ENCODE results near the gene ZNF57. TPM values are rescaled to one million over a fixed set of nuclear protein-coding genes. Genes with fewer than 3 reads are reported as not detected.
"Not testable (repeated sequence)": the region's sequence is repeated elsewhere in the genome, so short reads cannot be mapped to it uniquely, and the experiment has no call there.

The ZNF57 gene
- 2.3 TPM for polyA plus RNA-seq (2013, experiment 1 of 2; ENCODE audit: insufficient read length)
- polyA plus RNA-seq (2013, experiment 2 of 2; ENCODE audit: insufficient read length), result 2.2 TPM

DNA sequence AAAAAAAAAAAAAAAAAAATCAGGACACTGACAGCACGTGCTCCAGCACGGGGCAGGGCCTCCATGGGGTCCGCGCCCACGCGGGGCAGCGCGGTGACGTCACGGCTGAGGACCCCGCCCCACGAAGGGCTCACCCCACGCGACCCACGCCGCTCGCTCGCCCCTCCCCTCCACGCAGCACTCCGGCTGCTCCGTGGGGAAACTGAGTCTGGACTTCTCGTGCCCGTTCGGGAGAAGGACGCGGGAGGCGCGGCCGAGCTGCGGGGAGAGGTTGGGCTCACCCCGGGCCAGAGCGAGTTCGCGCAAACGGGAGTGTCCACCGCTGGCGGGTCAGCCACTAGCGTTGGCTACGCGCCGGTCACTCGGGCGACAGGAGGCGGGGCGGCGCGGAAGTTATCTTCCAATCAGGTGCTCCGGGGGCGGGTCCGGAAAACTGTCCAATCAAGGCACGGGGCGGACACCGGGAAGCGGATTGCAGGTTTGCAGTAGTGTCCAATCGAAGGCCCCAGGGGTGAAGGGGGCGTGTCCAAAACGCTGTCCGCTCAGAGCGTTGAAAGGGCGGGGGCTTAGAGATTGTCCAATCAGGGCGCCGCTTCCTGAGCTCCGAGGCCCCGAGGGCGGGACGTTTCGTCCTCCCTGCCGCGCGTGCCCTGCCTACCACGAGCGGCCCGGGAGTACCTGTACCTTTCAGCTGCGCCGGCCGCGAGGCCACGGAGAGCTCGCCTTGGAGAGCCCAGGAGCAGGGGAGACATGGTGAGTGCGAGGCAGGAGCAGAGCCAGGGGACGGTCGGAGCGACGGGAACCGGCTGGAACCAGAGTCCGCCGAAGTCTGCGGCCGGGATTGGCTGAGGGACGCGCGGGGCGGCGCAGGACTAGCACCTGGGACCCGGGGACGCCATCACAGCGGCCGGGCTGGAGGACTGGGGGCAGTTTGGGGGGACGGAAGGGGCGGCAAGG is at the start of gene ZNF57:
TSS of gene ZNF57 (plus strand) at position 633 of the 957 bp plus-strand sequence. CDS start at position 751, 118 bp downstream.
- peak; percentile 99 for DNase-seq

- DNase-seq, result no peak
These were observed 48.1 kb upstream of the ZNF57 start for GRCh38 chr19:2852598-2852997.

GRCh38 chr19:2853015-2853606 is 47.6 kb upstream of the ZNF57 start:
- DNase-seq, result no peak

DNA sequence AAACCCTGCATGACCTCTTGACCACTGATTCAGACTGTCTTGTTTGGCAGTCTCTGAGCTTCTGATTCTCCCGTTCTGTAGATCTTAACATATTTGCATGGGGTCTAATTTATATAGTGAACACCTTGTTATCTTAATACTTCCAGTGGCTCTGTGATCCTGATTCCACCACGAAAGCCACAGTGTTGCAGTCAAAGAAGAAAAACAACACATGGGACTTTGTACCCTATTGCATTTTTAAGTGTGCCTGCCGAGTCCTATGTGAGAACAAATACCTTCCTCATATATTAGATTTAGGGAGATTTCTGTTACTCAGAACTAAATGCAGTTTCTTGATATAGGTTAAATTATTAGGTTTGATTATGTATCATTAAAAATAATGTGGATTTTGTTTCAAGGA is 45.9 kb upstream of the ZNF57 start:
- no peak for DNase-seq

- DNase-seq, result no peak
These were observed 44.2 kb upstream of the ZNF57 start for GRCh38 chr19:2856457-2857050.

- DNase-seq, result no peak
These were observed 41.9 kb upstream of the ZNF57 start for GRCh38 chr19:2858864-2859263.

DNA sequence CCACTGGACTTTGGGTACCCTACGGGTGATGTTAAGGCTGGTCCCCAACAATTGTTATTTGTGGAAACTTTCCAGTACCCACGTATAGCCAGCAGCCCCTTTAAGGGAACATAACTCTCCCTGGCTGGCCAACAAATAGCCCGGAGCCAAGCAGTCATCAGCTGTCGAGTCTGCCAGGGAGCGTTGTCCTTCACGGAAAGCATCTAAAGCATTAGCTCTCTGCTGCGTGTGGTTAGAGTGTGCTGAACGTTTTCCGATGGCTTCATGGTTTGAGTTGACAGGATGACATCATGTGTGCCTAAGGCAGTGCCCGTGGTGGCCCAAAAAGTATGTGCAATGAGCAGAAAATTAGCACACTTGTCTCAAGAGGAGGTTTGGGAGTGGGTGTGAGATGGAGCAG is 36.9 kb upstream of the ZNF57 start:
- no peak for DNase-seq

GRCh38 chr19:2865334-2866100 is 35.2 kb upstream of the ZNF57 start:
- no peak for DNase-seq

- DNase-seq, result no peak
These were observed 34.2 kb upstream of the ZNF57 start for GRCh38 chr19:2866495-2867024.

- no peak for DNase-seq
These were observed 33.4 kb upstream of the ZNF57 start, which contains the start of gene ZNF556 for GRCh38 chr19:2867025-2867991. TSS of gene ZNF556 (plus strand) at chr19:2867335. CDS start at chr19:2867422, 87 bp downstream.

GRCh38 chr19:2869618-2870017 is 31.1 kb upstream of the ZNF57 start:
- no peak for DNase-seq

DNA sequence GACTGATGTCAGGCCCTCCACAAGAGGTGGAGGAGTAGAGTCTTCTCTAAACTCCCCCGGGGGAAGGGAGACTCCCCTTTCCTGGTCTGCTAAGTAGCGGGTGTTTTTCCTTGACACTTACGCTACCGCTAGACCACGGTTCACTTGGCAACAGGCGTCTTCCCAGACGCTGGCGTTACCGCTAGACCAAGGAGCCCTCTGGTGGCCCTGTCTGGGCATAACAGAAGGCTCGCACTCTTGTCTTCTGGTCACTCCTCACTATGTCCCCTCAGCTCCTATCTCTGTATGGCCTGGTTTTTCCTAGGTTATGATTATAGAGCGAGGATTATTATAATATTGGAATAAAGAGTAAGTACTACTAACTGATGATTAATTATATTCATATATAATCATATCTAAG is 28.6 kb upstream of the ZNF57 start:
- peak; percentile 20 for DNase-seq

DNA sequence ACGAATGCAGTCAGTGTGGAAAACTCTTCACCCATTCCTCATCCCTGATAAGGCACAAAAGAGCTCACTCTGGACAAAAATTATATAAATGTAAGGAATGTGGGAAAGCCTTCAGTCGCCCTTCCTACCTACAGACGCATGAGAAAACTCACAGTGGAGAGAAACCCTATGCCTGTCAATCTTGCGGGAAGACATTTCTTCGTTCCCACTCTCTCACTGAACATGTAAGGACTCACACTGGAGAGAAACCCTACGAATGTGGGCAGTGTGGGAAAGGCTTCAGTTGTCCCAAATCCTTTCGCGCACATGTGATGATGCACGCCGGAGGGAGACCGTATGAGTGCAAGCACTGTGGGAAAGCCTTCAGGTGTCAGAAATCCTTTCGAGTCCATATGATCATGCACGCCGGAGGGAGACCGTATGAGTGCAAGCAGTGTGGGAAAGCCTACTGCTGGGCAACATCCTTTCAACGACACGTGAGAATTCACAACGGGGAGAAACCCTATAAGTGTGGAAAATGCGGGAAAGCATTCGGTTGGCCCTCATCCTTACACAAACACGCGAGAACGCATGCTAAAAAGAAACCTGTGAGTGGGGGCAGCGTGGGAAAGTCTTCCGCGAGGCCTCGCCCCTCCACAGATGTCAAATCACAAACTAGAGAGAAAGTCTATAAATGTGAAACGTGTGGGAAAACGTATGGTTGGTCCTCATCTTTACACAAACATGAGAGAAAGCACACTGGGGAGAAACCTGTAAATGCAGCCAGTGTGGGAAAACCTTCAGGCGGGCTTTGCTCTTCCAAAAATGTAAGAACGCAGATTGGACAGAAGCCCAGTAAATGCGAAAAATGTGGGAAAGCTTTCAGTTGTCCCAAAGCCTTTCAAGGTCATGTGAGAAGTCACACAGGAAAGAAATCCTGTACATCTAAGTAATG is 23.1 kb upstream of the ZNF57 start:
- no peak for DNase-seq

DNA sequence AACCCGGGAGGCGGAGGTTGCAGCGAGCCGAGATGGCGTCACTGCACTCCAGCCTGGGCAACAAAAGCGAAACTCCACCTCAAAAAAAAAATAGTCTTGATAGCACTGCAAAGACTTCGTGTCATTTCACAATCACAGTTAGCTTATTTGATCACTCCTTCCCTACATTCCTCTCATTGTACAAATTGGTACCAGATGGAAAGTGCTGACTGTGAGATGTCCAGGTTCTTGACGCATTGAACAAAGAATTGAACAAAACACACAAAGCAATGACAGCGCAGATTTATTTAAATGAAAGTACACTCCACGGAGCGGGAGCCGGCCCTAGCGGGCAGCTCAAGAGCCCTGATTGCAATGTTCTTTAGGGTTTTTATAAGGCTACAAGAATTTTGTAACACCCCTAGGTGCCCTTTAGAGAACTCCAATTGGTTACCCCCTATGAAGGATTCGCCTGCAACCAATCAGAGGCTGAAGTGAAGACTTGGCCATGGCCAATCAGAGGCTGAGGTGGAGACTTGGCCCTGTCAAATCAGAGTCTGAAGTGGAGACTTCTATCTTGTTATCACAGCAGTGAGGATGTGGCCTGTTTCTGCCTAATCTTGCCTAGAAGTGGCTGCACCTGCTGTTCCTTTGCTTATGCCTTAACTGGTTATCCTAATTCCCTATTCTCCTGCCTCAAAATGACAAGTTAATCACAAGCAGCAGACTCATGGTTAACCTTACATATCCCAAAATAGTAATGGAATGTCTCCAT is 16.9 kb upstream of the ZNF57 start:
- no peak for DNase-seq

DNA sequence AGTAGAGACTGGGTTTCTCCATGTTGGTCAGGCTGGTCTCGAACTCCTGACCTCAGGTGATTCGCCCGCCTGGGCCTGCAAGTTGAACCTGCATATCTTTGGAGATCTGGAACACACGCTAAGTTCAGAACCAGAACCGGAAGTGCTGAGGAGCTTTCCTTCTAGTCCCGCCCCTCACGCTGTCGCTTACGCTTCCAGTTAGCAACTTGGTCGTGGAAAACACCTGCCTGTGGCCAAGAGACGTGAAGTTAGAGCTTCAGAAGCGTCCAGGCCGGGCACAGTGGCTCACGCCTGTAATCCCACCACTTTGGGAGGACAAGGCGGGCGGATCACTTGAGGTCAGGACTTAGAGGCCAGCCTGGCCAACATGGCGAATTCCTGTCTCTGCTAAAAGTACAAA is 15.0 kb upstream of the ZNF57 start:
- DNase-seq, result no peak

- peak; percentile 56 for DNase-seq
These were observed 13.3 kb upstream of the ZNF57 start for GRCh38 chr19:2887391-2887914.

DNA sequence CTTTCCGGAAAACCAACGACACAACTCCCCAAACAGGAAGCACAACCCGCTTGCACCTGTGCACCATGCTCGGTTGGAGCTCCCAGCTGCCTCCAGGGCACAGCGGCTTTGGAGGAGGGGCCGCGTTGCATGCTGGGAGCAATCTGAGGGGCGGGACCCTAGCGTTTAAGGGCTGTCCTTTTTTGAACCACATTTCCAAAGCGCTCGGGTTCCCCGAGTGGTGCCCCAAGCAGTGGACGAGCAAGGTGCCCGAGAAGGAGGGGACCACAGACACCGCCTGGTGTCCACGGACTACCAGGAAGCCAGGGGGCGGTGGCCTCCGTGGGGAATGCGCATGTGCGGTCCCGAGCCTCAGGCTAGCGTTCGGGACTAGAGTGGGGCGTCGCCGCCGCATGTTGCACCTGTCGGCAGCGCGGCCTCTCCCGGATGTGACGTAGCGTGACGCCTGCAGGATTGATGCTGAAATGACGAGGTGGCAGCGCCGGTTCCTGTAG is 11.9 kb upstream of the ZNF57 start:
- DNase-seq, result no peak

GRCh38 chr19:2890531-2890930 is 10.2 kb upstream of the ZNF57 start:
- DNase-seq, result not testable (repeated sequence)

GRCh38 chr19:2896694-2897093 is 4.0 kb upstream of the ZNF57 start:
- no peak for DNase-seq
